GM12865 (cell line): Measurements from ENCODE around the gene ADCY2.
A peak's percentile ranks its signal among the peaks of the same experiment; 100 is the strongest.

Experiments used
- DNase-seq: peaks from one replicate; pipeline ENCODE4 v3.0.0; 2010; ENCODE audit warnings: low read depth
- H3K4me3 ChIP-seq: 2 replicates; pipeline ENCODE4 v1.5.1; 2011; ENCODE audit warnings: mild to moderate bottlenecking, low read depth, low read length, control low read depth
- CTCF ChIP-seq: IDR thresholded peaks from 2 replicates; pipeline ENCODE4 v1.5.1; 2011; ENCODE audit warnings: low read length, control low read depth, low read depth, inconsistent platforms; ENCODE audit not compliant: insufficient read depth; ENCODE audit errors: missing control alignments

The ADCY2 gene

GRCh38 chr5:7779019-7780005 lies 383.4 kb downstream of the ADCY2 start:
- H3K4me3 ChIP-seq, result no peak overlapping the region; the same call in 1 of the 2 replicates
- TF ChIP-seq CTCF, result no peak
- DNase-seq, result peak; percentile 56

- no peak for DNase-seq
- no peak for TF ChIP-seq CTCF
These were observed 386.0 kb downstream of the ADCY2 start for GRCh38 chr5:7781899-7782298.

GRCh38 chr5:7784683-7785380 lies 388.9 kb downstream of the ADCY2 start:
- DNase-seq, result no peak
- TF ChIP-seq CTCF, result no peak
- no peak overlapping the region for H3K4me3 ChIP-seq

More at GRCh38 chr5:7781899-7782298, 386.0 kb downstream of the ADCY2 start:
- no peak overlapping the region for H3K4me3 ChIP-seq

GRCh38 chr5:7787770-7788169 lies 391.8 kb downstream of the ADCY2 start:
- H3K4me3 ChIP-seq, result no peak overlapping the region
- no peak for DNase-seq
- no peak for TF ChIP-seq CTCF

- TF ChIP-seq CTCF, result no peak
- DNase-seq, result no peak
- H3K4me3 ChIP-seq, result no peak overlapping the region
These were observed 393.6 kb downstream of the ADCY2 start for GRCh38 chr5:7789567-7789966.

- no peak for TF ChIP-seq CTCF
- no peak overlapping the region for H3K4me3 ChIP-seq
- peak; percentile 6 for DNase-seq
These were observed 398.0 kb downstream of the ADCY2 start for GRCh38 chr5:7793895-7794294.
